Hippocampal formation (tissue), 2 donors: ENCODE results near the gene ZFP62.
A peak's percentile ranks its signal among the peaks of the same experiment; 100 is the strongest.

Source experiments
- DNase-seq, 2 donors: peaks; one replicate each; lab custom pipeline; 2025; lab: John Stamatoyannopoulos, UW

The ZFP62 gene

GRCh38 chr5:180810210-180810958 is 50.7 kb downstream of the ZFP62 start:
- peak; percentile 91 to 95 for DNase-seq

GRCh38 chr5:180809403-180810209 is 51.5 kb downstream of the ZFP62 start:
- DNase-seq: peak; percentile 83 to 91

GRCh38 chr5:180808461-180809000 is 52.5 kb downstream of the ZFP62 start:
- no peak for DNase-seq

- no peak for DNase-seq
These were observed 53.2 kb downstream of the ZFP62 start for GRCh38 chr5:180807654-180808414.

- DNase-seq: no peak
These were observed 54.0 kb downstream of the ZFP62 start for GRCh38 chr5:180807046-180807445.

GRCh38 chr5:180806351-180807011 is 54.6 kb downstream of the ZFP62 start:
- no peak for DNase-seq

- no peak for DNase-seq
These were observed 56.9 kb downstream of the ZFP62 start for GRCh38 chr5:180804129-180804618.

- peak in 1 of 2 donors; percentile 47 for DNase-seq
These were observed 57.6 kb downstream of the ZFP62 start for GRCh38 chr5:180803181-180804128.

- DNase-seq: peak in 1 of 2 donors; percentile 72
These were observed 58.5 kb downstream of the ZFP62 start, which contains the start of gene MGAT1 for GRCh38 chr5:180802325-180803180. Gene MGAT1, minus strand, starts transcription at chr5:180802806. Its CDS starts 9,835 bp downstream, at chr5:180792971.

- DNase-seq: no peak
These were observed 59.3 kb downstream of the ZFP62 start for GRCh38 chr5:180801596-180802324.

GRCh38 chr5:180799902-180800801 is 60.9 kb downstream of the ZFP62 start:
- DNase-seq: no peak

GRCh38 chr5:180799194-180799593 is 61.9 kb downstream of the ZFP62 start:
- DNase-seq: no peak

GRCh38 chr5:180798193-180798592 is 62.9 kb downstream of the ZFP62 start:
- DNase-seq: no peak
